ENCODE results near the gene RNPS1. TPM values are rescaled to one million over a fixed set of nuclear protein-coding genes. Genes with fewer than 3 reads are reported as not detected.

The RNPS1 gene
- total and polyA plus RNA-seq, 9 of the 15 experiments (the other 6 are each of a cell fraction or from before 2014, with no cell fraction given), result 44.9 to 338 (median 202) TPM

- TF ChIP-seq, protein P1, sequence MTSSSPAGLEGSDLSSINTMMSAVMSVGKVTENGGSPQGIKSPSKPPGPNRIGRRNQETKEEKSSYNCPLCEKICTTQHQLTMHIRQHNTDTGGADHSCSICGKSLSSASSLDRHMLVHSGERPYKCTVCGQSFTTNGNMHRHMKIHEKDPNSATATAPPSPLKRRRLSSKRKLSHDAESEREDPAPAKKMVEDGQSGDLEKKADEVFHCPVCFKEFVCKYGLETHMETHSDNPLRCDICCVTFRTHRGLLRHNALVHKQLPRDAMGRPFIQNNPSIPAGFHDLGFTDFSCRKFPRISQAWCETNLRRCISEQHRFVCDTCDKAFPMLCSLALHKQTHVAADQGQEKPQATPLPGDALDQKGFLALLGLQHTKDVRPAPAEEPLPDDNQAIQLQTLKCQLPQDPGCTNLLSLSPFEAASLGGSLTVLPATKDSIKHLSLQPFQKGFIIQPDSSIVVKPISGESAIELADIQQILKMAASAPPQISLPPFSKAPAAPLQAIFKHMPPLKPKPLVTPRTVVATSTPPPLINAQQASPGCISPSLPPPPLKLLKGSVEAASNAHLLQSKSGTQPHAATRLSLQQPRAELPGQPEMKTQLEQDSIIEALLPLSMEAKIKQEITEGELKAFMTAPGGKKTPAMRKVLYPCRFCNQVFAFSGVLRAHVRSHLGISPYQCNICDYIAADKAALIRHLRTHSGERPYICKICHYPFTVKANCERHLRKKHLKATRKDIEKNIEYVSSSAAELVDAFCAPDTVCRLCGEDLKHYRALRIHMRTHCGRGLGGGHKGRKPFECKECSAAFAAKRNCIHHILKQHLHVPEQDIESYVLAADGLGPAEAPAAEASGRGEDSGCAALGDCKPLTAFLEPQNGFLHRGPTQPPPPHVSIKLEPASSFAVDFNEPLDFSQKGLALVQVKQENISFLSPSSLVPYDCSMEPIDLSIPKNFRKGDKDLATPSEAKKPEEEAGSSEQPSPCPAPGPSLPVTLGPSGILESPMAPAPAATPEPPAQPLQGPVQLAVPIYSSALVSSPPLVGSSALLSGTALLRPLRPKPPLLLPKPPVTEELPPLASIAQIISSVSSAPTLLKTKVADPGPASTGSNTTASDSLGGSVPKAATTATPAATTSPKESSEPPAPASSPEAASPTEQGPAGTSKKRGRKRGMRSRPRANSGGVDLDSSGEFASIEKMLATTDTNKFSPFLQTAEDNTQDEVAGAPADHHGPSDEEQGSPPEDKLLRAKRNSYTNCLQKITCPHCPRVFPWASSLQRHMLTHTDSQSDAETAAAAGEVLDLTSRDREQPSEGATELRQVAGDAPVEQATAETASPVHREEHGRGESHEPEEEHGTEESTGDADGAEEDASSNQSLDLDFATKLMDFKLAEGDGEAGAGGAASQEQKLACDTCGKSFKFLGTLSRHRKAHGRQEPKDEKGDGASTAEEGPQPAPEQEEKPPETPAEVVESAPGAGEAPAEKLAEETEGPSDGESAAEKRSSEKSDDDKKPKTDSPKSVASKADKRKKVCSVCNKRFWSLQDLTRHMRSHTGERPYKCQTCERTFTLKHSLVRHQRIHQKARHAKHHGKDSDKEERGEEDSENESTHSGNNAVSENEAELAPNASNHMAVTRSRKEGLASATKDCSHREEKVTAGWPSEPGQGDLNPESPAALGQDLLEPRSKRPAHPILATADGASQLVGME (CRISPR knock-in tag; IDR thresholded peaks at IDR 0.05), result no peak; the same call in 1 of the 2 replicates
- TF ChIP-seq FOXM1 (IDR thresholded peaks at IDR 0.05; ENCODE audit: low read depth) (no peak), FOXM1 (CRISPR knock-in tag; IDR thresholded peaks at IDR 0.05; ENCODE audit: low read depth) (no peak), SMAD4 (CRISPR knock-in tag; conservative IDR thresholded peaks at IDR 0.05) (no peak), ZNF384 (IDR thresholded peaks at IDR 0.05; ENCODE audit: low read depth, low read length) (no peak), ATF7 (IDR thresholded peaks at IDR 0.05) (no peak), CC2D1A (IDR thresholded peaks at IDR 0.05) (no peak), TSC22D4 (tag; IDR thresholded peaks at IDR 0.05) (no peak), SAFB (IDR thresholded peaks at IDR 0.05; ENCODE audit: borderline replicate concordance, low read depth, low read length) (no peak)
- TF ChIP-seq, protein P2, sequence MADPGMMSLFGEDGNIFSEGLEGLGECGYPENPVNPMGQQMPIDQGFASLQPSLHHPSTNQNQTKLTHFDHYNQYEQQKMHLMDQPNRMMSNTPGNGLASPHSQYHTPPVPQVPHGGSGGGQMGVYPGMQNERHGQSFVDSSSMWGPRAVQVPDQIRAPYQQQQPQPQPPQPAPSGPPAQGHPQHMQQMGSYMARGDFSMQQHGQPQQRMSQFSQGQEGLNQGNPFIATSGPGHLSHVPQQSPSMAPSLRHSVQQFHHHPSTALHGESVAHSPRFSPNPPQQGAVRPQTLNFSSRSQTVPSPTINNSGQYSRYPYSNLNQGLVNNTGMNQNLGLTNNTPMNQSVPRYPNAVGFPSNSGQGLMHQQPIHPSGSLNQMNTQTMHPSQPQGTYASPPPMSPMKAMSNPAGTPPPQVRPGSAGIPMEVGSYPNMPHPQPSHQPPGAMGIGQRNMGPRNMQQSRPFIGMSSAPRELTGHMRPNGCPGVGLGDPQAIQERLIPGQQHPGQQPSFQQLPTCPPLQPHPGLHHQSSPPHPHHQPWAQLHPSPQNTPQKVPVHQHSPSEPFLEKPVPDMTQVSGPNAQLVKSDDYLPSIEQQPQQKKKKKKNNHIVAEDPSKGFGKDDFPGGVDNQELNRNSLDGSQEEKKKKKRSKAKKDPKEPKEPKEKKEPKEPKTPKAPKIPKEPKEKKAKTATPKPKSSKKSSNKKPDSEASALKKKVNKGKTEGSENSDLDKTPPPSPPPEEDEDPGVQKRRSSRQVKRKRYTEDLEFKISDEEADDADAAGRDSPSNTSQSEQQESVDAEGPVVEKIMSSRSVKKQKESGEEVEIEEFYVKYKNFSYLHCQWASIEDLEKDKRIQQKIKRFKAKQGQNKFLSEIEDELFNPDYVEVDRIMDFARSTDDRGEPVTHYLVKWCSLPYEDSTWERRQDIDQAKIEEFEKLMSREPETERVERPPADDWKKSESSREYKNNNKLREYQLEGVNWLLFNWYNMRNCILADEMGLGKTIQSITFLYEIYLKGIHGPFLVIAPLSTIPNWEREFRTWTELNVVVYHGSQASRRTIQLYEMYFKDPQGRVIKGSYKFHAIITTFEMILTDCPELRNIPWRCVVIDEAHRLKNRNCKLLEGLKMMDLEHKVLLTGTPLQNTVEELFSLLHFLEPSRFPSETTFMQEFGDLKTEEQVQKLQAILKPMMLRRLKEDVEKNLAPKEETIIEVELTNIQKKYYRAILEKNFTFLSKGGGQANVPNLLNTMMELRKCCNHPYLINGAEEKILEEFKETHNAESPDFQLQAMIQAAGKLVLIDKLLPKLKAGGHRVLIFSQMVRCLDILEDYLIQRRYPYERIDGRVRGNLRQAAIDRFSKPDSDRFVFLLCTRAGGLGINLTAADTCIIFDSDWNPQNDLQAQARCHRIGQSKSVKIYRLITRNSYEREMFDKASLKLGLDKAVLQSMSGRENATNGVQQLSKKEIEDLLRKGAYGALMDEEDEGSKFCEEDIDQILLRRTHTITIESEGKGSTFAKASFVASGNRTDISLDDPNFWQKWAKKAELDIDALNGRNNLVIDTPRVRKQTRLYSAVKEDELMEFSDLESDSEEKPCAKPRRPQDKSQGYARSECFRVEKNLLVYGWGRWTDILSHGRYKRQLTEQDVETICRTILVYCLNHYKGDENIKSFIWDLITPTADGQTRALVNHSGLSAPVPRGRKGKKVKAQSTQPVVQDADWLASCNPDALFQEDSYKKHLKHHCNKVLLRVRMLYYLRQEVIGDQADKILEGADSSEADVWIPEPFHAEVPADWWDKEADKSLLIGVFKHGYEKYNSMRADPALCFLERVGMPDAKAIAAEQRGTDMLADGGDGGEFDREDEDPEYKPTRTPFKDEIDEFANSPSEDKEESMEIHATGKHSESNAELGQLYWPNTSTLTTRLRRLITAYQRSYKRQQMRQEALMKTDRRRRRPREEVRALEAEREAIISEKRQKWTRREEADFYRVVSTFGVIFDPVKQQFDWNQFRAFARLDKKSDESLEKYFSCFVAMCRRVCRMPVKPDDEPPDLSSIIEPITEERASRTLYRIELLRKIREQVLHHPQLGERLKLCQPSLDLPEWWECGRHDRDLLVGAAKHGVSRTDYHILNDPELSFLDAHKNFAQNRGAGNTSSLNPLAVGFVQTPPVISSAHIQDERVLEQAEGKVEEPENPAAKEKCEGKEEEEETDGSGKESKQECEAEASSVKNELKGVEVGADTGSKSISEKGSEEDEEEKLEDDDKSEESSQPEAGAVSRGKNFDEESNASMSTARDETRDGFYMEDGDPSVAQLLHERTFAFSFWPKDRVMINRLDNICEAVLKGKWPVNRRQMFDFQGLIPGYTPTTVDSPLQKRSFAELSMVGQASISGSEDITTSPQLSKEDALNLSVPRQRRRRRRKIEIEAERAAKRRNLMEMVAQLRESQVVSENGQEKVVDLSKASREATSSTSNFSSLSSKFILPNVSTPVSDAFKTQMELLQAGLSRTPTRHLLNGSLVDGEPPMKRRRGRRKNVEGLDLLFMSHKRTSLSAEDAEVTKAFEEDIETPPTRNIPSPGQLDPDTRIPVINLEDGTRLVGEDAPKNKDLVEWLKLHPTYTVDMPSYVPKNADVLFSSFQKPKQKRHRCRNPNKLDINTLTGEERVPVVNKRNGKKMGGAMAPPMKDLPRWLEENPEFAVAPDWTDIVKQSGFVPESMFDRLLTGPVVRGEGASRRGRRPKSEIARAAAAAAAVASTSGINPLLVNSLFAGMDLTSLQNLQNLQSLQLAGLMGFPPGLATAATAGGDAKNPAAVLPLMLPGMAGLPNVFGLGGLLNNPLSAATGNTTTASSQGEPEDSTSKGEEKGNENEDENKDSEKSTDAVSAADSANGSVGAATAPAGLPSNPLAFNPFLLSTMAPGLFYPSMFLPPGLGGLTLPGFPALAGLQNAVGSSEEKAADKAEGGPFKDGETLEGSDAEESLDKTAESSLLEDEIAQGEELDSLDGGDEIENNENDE (IDR thresholded peaks at IDR 0.05; ENCODE audit: low read depth, low read length), result no peak
- TF ChIP-seq, protein P3, sequence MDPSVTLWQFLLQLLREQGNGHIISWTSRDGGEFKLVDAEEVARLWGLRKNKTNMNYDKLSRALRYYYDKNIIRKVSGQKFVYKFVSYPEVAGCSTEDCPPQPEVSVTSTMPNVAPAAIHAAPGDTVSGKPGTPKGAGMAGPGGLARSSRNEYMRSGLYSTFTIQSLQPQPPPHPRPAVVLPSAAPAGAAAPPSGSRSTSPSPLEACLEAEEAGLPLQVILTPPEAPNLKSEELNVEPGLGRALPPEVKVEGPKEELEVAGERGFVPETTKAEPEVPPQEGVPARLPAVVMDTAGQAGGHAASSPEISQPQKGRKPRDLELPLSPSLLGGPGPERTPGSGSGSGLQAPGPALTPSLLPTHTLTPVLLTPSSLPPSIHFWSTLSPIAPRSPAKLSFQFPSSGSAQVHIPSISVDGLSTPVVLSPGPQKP (CRISPR knock-in tag; IDR thresholded peaks at IDR 0.05), result 0 out of 2 replicates have a peak, but pooled peaks have one; percentile 78
These were observed 62.0 kb downstream of the RNPS1 start (continued) for GRCh38 chr16:2205967-2206313.

Measured in K562 (cell line).